HEK293 (cell line): ENCODE results near the gene METTL24.

ENCODE experiments used
- CTCF ChIP-seq: fragments of 450-650 bp; formaldehyde crosslinking; IDR thresholded peaks from 2 replicates; pipeline ENCODE4 v1.5.1; 2016; ENCODE audit warnings: missing biosample characterization, missing genetic modification characterization
- TF ChIP-seq, protein P1 (sequence below): fragments of 450-650 bp; formaldehyde crosslinking; optimal IDR thresholded peaks from 2 replicates; pipeline ENCODE3; 2016; ENCODE audit warnings: missing biosample characterization, mild to moderate bottlenecking, missing genetic modification characterization

DNA sequence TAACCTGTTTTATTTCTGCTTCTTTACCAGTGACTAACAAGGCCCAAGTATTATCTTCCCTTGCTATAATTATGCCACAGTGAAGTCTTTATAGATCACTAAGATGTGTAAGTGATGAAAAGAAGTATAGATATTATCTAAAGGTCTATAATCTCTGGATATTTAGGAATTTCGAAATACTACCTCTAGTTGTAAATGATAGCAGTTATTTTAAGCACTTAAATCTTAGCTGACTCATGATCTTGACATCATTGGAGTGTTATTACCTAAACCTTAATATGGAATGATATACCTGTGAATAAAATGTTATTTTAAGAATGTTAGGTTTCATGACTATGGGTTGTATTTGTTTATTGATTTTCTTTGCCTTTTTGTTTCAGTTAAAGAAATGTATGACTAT, 146.4 kb downstream of the METTL24 start:
- no peak for TF ChIP-seq CTCF (tag by site-specific recombination)
- TF ChIP-seq, protein P1, sequence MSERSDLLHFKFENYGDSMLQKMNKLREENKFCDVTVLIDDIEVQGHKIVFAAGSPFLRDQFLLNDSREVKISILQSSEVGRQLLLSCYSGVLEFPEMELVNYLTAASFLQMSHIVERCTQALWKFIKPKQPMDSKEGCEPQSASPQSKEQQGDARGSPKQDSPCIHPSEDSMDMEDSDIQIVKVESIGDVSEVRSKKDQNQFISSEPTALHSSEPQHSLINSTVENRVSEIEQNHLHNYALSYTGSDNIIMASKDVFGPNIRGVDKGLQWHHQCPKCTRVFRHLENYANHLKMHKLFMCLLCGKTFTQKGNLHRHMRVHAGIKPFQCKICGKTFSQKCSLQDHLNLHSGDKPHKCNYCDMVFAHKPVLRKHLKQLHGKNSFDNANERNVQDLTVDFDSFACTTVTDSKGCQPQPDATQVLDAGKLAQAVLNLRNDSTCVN (tag by site-specific recombination), result no peak
